Activated CD4-positive, alpha-beta T cell treated with anti-CD3 and anti-CD28 coated beads, Interleukin-2, amount 50 U/mL, for 1 hour (primary cell): ENCODE data around the gene ACAD9.
"Not testable (repeated sequence)": the region's sequence is repeated elsewhere in the genome, so short reads cannot be mapped to it uniquely, and the experiment has no call there.

Experiments
- DNase-seq: peaks from one replicate; pipeline ENCODE4 v3.0.0-alpha.2; 2020

Gene ACAD9

GRCh38 chr3:128879125-128879969 is at the start of gene ACAD9:
Gene ACAD9 (plus strand): TSS chr3:128879620. CDS start chr3:128879692, 72 bp downstream.
- DNase-seq, result peak; percentile 96

GRCh38 chr3:128829925-128830625 is 49.3 kb upstream of the ACAD9 start:
- not testable (repeated sequence) for DNase-seq

- DNase-seq, result not testable (repeated sequence)
Observed at GRCh38 chr3:128830762-128831161, 48.7 kb upstream of the ACAD9 start.

- DNase-seq, result not testable (repeated sequence)
Observed at GRCh38 chr3:128832979-128833378, 46.4 kb upstream of the ACAD9 start.

- DNase-seq, result no peak
Observed at GRCh38 chr3:128835096-128835495, 44.3 kb upstream of the ACAD9 start.

- no peak for DNase-seq
Observed at GRCh38 chr3:128841926-128842920, 37.2 kb upstream of the ACAD9 start.

- DNase-seq, result no peak
Observed at GRCh38 chr3:128844502-128844901, 34.9 kb upstream of the ACAD9 start.

- no peak for DNase-seq
Observed at GRCh38 chr3:128845119-128845777, 34.2 kb upstream of the ACAD9 start.

- peak; percentile 79 for DNase-seq
Observed at GRCh38 chr3:128845778-128846485, 33.5 kb upstream of the ACAD9 start.

- DNase-seq, result peak; percentile 8
Observed at GRCh38 chr3:128846486-128846891, 32.9 kb upstream of the ACAD9 start.

GRCh38 chr3:128847666-128848370 is 31.6 kb upstream of the ACAD9 start:
- no peak for DNase-seq

- no peak for DNase-seq
Observed at GRCh38 chr3:128848936-128849335, 30.5 kb upstream of the ACAD9 start.

- no peak for DNase-seq
Observed at GRCh38 chr3:128849911-128850455, 29.4 kb upstream of the ACAD9 start.

- no peak for DNase-seq
Observed at GRCh38 chr3:128850544-128850943, 28.9 kb upstream of the ACAD9 start.

- no peak for DNase-seq
Observed at GRCh38 chr3:128851601-128852000, 27.8 kb upstream of the ACAD9 start.

GRCh38 chr3:128853826-128854225 is 25.6 kb upstream of the ACAD9 start:
- DNase-seq, result no peak

- no peak for DNase-seq
Observed at GRCh38 chr3:128854475-128854874, 24.9 kb upstream of the ACAD9 start.

- no peak for DNase-seq
Observed at GRCh38 chr3:128855569-128855968, 23.9 kb upstream of the ACAD9 start.

- no peak for DNase-seq
Observed at GRCh38 chr3:128858167-128858566, 21.3 kb upstream of the ACAD9 start.

- DNase-seq, result no peak
Observed at GRCh38 chr3:128859630-128860029, 19.8 kb upstream of the ACAD9 start.

GRCh38 chr3:128861491-128861890 is 17.9 kb upstream of the ACAD9 start:
- no peak for DNase-seq
